SK-N-SH (cell line): ENCODE data around the gene UTRN.

ENCODE experiments used
- CTCF ChIP-seq: fragments of 200-600 bp; sonication (generic); IDR thresholded peaks from 2 replicates; pipeline ENCODE4 v1.6.1; 2017; ENCODE audit warnings: antibody characterized with exemption, mild to moderate bottlenecking, moderate library complexity
- EZH2phosphoT487 ChIP-seq: fragments of 200-600 bp; sonication (generic); IDR thresholded peaks from 2 replicates; pipeline ENCODE4 v1.6.1; 2017; ENCODE audit warnings: low read depth, mixed run types, mild to moderate bottlenecking, antibody characterized with exemption, moderate library complexity, borderline replicate concordance
- JUND ChIP-seq: IDR thresholded peaks from 2 replicates; pipeline ENCODE4 v1.4.0; 2012
- NRF1 ChIP-seq: IDR thresholded peaks from 2 replicates; pipeline ENCODE4 v1.6.1; 2012; ENCODE audit warnings: low read depth, mild to moderate bottlenecking, low read length
- POLR2AphosphoS5 ChIP-seq: IDR thresholded peaks from 2 replicates; pipeline ENCODE4 v1.6.1; 2012; ENCODE audit warnings: low read depth, low read length
- RAD21 ChIP-seq: IDR thresholded peaks from 2 replicates; pipeline ENCODE4 v1.6.1; 2012; ENCODE audit warnings: mild to moderate bottlenecking, low read length
- RFX5 ChIP-seq: IDR thresholded peaks from 2 replicates; pipeline ENCODE4 v1.6.1; 2012; ENCODE audit warnings: mild to moderate bottlenecking, improper control_type of control experiment, low read length
- SMC3 ChIP-seq: IDR thresholded peaks from 2 replicates; pipeline ENCODE4 v1.6.1; 2012; ENCODE audit warnings: low read depth, low read length, improper control_type of control experiment
- TAF1 ChIP-seq: IDR thresholded peaks from 2 replicates; pipeline ENCODE4 v1.6.1; 2012; ENCODE audit warnings: low read depth, mild to moderate bottlenecking, low read length, moderate library complexity, borderline replicate concordance
- USF2 ChIP-seq: fragments of 150-350 bp; IDR thresholded peaks from 2 replicates; pipeline ENCODE4 v1.6.1; 2017; ENCODE audit warnings: antibody characterized with exemption, low read length, low read depth, borderline replicate concordance

- no peak for TF ChIP-seq POLR2AphosphoS5
- TF ChIP-seq EZH2phosphoT487: no peak
- no peak for TF ChIP-seq RAD21
- no peak for TF ChIP-seq CTCF
- no peak for TF ChIP-seq TAF1
- TF ChIP-seq NRF1: no peak
- TF ChIP-seq USF2: no peak
- TF ChIP-seq JUND: no peak
- no peak for TF ChIP-seq SMC3
- TF ChIP-seq RFX5: no peak
These were observed 1.6 kb downstream of the UTRN start for GRCh38 chr6:144286503-144287393.
